Left cardiac atrium (tissue), 4 donors: Measurements from ENCODE around the gene BMPR1B. TPM values are rescaled to one million over a fixed set of nuclear protein-coding genes. Genes with fewer than 3 reads are reported as not detected.
"Not testable (repeated sequence)": the region's sequence is repeated elsewhere in the genome, so short reads cannot be mapped to it uniquely, and the experiment has no call there.

Experiments
- ATAC-seq, 2 donors: fragments of 200-7000 bp; cut with Tn5 transposase; one replicate each; pipeline ENCODE4 v1.9.1; 2020; ENCODE audit warnings: mild to moderate bottlenecking in 2 of 2, moderate library complexity in 2 of 2
- DNase-seq: peaks from one replicate; pipeline ENCODE4 v3.0.0-alpha.2; 2020
- intact Hi-C, 2 donors: fragments of 100-400 bp; cut with DNase I; formaldehyde crosslinking; loops; one replicate each; pipeline versions ENCODE4 v1.14.1 to v1.15.1; 2022 to 2023
- total RNA-seq, 2 donors: library from RNA; stranded (reverse); fragmentation: NEBNext Ultra II Directional; extraction: Animal tissue kit (Norgen Biotek cat#: 25700); gene quantifications; one replicate each; pipeline ENCODE4 v1.2.1, GENCODE V29; 2021
- donor health status: DM: no; HTN: yes; CAD: no.
- donor health status: DM: no; HTN: yes; CAD: no; lungs with severe emphysema.
- donor health status: DM: yes; HTN: yes; CAD: no.
- donor health status: Dilated cardiomyopathy.

The BMPR1B gene
- total RNA-seq, 2 donors from 2014 or later: 0.77 to 2.0 TPM

- intact Hi-C loops: no loop called here
- no peak for ATAC-seq
- no peak for DNase-seq
These were observed 383.6 kb downstream of the BMPR1B start for GRCh38 chr4:95141361-95141760.

- ATAC-seq: no peak
- no peak for DNase-seq
- intact Hi-C loops: no loop called here
These were observed 385.2 kb downstream of the BMPR1B start for GRCh38 chr4:95142932-95143331.

DNA sequence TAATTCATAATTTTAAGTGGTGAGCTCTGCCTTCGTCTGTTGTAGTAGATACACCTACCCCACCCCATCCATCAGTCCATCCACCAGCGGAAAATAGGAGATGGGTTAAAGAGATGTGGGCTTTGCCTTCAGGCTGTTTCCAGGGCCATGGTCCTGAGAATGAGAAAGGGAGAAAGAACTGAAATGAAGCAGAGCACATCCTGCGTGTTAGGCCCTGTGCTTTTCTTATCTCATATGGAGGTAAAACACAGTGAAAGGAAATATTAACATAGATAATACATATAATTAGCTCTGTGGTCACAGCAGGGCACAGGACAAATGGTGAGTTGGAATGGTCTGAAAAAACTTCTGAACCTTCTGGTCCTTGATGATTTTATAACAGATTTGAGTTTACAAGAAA, 393.5 kb downstream of the BMPR1B start:
- no peak for ATAC-seq
- intact Hi-C loops: no loop called here
- DNase-seq: no peak

DNA sequence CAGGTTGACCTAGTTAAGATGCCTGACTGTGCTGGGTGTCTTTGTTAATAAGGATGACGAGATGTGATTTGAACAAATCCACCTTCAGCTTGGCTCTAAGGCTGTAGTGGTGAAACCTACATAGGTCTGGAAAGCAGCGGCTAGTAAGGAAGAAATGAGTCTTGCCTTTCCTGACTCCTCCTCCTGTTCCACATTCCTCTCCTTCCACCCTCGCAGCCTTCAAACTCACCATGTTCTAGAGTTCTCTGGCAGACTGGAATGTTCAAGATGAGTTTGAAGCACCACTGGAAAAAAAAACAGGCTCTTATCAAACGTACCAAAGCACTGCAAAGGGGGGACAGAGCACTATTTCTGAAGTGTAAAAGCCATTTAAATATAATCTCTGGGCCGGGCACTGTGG, 395.4 kb downstream of the BMPR1B start:
- ATAC-seq (no peak), DNase-seq (no peak)
- intact Hi-C loops: no loop called here

GRCh38 chr4:95155759-95156451, 398.1 kb downstream of the BMPR1B start:
- intact Hi-C loops: no loop called here
- DNase-seq (no peak), ATAC-seq (no peak)

DNA sequence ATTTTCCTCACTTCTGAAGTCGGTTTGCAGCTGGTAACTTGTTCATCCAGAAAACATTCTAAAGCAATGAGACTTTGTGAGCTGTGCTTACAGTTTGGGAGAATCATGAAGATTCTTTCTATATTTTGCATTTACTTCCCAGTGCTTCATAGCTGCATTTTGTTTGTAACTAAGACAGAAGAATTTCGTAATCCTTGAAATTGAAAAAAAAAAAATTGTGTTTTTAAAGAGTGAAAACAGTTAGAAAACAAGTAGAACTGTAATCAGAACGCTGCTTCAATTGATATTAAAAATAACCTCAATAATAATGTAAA, 398.7 kb downstream of the BMPR1B start:
- ATAC-seq: no peak
- intact Hi-C loops: no loop called here
- DNase-seq: no peak

- intact Hi-C loops: no loop called here
- no peak for ATAC-seq
- DNase-seq: no peak
These were observed 399.8 kb downstream of the BMPR1B start for GRCh38 chr4:95157596-95157995.

DNA sequence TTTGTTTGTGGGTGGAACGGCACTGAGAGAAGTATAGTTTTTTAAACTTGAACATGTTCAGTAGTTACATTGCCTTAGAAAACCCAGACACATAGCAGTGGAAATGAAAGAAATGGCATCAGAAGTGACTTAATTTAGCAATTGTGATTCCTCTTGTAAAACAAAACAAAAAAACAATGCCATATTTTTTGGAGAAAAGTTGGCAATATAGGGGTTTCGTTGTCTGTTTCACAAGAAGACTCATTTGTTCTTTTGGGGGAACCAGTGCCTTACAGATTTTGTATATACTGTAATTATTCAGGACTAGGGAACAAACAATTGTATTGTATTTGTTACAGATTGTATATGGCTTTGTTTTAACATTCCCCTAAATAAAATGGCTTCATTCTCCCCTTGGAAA, 400.3 kb downstream of the BMPR1B start:
- ATAC-seq: no peak
- intact Hi-C loops: no loop called here
- no peak for DNase-seq

GRCh38 chr4:95158626-95159025, 400.9 kb downstream of the BMPR1B start:
- DNase-seq (no peak), ATAC-seq (no peak)
- intact Hi-C loops: no loop called here

DNA sequence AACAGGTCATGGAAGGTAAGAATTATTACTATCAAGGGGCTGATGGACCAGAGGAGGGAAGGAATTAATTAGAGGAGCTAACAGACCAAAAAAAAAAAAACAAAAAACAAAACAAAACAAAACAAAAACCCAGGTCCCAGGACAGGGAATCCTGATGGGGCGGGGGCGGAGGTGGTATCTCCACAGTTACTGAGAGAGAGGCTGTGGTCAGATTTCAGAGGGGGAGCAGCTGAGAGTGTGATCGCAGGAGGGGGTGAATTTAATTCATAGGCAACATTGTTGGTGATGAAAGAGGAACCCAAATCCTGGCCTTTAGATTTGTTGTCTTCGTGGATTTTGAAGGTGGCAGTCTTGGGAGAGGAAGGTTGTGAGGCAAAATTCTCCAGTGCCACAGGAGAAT, 401.6 kb downstream of the BMPR1B start:
- no peak for DNase-seq
- no peak for ATAC-seq
- intact Hi-C loops: no loop called here

DNA sequence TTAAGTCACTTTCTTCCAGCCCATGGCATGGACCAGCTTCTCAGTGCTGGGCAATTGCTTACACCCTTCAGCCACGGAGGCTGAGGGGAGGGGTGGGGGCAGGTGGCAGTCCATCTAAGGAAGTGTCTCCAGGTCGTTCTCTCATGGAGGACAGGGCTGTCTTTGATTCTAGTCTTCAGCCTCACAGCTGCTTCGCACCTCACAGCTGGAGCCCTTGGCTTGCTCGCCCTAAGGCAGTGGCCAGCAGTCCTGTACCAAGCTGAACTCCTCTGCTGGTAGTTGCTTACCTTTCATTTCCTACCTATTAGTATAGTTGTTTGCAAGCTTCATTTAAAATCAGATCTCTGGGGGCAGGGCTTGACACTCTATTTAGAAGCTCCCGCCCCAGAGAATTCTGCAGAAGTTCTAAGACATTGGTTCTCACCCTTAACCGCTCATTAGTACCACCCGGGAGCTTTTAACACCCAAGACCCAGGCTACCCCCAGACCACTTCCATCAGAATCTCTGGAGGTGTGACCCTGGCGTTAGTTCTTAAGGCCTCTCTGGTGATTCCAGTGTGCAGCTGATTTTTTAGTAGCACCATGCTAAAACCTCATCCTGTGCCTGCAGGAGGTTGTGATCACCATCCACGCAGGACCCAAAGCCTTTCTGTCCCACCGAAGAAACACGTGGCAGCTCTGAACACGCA, 404.2 kb downstream of the BMPR1B start:
- DNase-seq (no peak), ATAC-seq (no peak)
- intact Hi-C loops: no loop called here

DNA sequence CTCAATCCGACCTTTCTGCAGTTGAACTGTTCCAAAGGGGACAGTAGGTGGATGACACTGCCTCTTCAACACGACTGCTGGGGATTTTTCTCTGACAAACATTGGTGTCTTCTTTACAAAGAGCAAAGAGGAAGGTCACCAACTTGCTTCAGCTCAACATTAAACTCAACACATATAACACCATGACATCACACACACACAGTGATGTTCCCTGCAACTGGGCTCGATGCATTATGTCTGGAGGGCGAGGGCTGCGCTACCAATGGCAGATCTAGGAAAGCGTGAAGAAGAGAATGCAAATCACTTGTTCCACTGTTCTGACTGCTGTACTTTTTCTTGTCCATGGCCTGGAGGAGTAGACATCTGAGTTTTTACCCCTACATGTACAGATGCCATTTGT, 405.1 kb downstream of the BMPR1B start:
- no peak for ATAC-seq
- no peak for DNase-seq
- intact Hi-C loops: no loop called here

DNA sequence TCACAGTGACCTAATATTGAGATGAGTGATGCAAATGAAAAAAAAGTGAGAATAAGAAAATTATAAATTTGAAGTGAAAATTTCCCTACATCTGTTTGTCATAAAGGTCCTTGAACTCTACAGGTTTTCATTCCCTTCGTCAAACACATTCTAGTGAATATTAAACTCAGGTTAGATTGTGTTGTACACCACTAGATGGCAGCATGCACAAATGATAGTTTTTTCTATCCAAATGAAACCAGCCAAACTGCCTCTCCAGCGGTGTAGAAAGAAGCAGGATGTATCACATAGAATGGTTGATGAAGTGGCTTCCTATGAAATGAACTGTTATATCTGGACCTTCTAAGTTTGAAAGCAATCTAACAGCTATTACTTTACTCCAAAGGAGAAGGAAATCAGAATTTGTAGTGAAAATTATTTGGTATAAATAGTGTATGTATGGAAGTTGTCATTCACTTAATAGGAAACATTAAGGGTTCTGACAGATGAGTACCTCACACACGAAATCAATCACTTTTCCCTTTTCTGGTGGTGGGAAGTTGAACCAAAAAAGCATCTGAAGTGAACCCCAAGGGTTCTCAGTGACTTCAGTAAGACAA, 408.3 kb downstream of the BMPR1B start:
- intact Hi-C loops: no loop called here
- ATAC-seq (peak; percentile 61 to 70), DNase-seq (no peak)

- no peak for DNase-seq
- intact Hi-C loops: no loop called here
- no peak for ATAC-seq
These were observed 410.1 kb downstream of the BMPR1B start for GRCh38 chr4:95167805-95168204.

DNA sequence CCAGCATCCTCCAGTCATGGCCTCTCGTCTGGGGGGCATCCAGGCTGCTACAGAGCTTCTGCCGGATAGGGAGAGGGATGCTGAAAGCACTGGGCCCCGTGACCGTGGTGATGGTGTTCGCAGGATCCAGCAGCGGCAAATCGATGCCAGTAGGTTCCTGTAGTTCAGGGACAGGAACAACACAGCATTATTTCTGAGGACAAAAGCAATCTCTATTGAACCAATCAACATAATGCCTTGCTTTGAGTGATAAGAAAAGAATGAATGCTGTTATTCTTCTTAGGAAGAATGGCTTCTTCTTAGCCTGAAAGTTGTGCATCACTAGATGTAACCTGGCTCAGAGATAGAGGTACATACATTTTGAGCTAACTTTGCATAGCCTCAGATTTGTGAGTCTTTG, 412.4 kb downstream of the BMPR1B start:
- DNase-seq: no peak
- no peak for ATAC-seq
- intact Hi-C loops: no loop called here

DNA sequence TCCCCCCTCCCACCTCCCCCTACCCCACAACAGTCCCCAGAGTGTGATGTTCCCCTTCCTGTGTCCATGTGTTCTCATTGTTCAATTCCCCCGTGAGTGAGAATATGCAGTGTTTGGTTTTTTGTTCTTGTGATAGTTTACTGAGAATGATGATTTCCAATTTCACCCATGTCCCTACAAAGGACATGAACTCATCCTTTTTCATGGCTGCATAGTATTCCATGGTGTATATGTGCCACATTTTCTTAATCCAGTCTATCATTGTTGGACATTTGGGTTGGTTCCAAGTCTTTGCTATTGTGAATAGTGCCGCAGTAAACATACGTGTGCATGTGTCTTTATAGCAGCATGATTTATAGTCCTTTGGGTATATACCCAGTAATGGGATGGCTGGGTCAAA, 413.6 kb downstream of the BMPR1B start:
- DNase-seq, intact Hi-C loops, ATAC-seq: not testable (repeated sequence)

DNA sequence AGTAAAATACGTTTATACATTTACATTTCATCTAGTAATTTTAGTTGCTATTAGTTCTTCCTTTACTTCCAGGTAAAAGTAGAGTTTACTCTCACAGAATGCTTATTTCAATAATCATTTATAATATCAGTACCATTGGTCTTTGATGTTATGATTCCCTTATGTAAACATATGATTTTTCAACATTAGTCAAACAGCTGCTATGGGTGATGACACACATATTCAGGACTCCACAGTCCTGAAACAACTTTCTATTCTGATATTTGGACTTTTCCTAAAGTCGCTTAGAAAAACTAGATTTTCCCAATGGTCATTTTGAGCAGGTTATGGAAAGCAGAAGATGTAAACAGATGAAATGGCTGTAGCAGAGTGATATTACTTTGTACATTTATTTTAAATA, 421.2 kb downstream of the BMPR1B start:
- intact Hi-C loops: no loop called here
- no peak for DNase-seq
- ATAC-seq: no peak

DNA sequence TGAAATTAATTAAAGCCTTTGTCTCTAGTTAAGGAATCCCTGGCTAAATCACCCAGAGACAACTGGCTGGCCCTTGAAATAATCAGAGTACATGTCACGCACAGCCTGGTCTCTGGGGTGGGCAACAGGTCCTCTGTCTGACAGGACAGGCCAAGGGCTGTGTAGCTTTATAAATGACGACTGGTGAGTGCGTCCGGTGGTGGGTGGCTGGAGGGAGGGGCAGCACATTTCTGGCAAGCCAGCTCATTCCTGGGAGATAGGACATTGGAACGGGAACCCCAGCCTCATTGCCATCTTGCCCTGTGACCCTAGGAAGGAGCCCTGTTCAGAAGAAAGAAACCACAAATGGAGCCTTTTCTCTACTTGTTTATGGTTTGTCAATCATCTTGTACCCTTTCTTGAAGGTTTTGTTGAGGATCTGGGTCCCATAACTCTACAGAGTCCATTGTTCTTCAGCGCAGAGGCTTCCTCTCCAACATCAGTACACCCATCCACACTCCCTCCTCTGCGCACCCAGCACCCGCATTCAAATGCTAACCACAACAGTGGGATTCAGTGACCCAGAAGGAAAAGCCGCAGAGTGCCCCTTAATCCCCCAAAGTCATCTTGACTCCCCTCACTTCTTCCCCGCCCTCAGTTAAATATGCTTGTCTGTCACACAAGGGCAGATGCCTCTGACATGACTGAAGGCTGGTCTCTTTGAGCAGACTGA, 422.9 kb downstream of the BMPR1B start:
- no peak for ATAC-seq
- DNase-seq: no peak
- intact Hi-C loops: no loop called here

DNA sequence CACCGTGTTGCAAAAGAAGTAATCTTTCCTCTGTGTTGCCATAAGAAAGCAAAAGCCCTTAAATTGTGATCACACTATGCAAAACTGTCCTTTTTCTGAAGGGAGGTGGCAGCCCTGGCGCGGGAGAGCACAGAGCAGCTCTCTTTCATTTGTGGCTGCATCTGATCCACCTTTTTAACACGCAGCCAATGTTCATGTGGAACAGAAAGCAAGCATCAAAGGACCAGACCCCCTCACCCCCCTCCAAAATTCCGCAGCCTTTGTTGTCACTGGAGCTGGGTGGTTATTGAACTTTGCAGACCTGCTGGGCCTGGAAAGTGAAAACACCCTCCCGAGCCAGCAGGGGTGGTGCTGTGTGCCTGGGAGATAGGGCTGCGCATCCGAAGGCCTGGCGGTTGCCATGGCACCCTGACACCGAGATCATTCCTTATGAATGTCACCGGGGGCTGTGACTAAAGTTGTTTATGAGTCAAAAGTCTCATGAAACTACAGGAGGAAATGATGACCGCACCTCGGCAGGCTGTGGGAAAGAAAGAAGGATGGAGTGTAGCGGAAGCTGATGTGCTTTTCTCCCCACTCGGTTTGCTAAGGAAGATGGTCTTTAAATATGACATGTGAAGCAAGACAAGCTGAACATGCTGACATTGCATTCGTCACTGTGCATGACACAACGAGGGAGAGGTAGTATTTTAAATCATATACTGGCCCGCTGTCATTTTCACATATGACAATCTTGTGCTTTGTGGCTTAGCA, 423.7 kb downstream of the BMPR1B start:
- intact Hi-C loops: no loop called here
- ATAC-seq: no peak
- DNase-seq: no peak

GRCh38 chr4:95181996-95182306, 424.2 kb downstream of the BMPR1B start:
- DNase-seq: no peak
- intact Hi-C loops: no loop called here
- ATAC-seq: no peak
